ENCODE measurements around the gene CHRNA5. TPM values are rescaled to one million over a fixed set of nuclear protein-coding genes. Genes with fewer than 3 reads are reported as not detected.

Gene CHRNA5
- total RNA-seq, 2 experiments from 2014 or later: 2.0 to 2.7 TPM

DNA sequence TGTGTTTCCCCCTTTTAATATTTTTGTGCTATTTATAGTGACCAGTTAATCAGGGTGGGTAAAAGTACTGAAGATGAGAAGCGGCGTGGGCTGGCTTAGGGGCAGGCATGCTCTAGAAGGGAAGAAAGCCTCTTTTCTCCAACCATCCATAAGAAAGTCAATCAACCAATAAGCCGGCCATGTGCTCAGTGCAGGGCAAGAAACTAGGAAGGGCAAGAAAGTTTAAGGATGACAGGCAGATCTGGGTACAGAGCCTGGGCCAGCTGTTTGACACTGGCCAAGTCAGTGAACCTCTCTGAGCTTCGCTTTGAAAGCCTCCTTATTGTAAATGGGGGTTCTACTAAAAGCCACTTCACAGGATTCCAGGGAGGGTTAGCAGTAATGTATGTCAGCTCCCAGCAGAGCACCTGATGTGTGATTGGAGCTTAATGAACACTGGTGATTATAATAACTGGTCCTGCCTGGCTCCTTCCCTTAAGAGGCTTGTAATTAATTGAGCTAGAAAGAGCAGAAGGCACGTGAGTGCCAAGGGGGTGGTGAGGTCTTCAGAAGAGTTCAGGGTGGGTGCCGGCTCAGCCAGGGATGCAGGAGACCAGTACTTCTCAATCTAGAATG lies 61.2 kb downstream of the CHRNA5 start:
- intact Hi-C loops (cut with micrococcal nuclease): no loop called here
- Mint-ChIP-seq H3K4me3 (no peak overlapping the region), H3K27ac (no peak overlapping the region), H3K27me3 (peaks cover 21% of the 10 kb centered on the region), H3K36me3 (ENCODE audit: low read depth) (no peaks in the 10 kb centered on the region), H3K9me3 (no peaks in the 10 kb centered on the region), H3K4me1 (ENCODE audit: low read depth) (peaks cover 4% of the 10 kb centered on the region)
- TF ChIP-seq, protein P1, sequence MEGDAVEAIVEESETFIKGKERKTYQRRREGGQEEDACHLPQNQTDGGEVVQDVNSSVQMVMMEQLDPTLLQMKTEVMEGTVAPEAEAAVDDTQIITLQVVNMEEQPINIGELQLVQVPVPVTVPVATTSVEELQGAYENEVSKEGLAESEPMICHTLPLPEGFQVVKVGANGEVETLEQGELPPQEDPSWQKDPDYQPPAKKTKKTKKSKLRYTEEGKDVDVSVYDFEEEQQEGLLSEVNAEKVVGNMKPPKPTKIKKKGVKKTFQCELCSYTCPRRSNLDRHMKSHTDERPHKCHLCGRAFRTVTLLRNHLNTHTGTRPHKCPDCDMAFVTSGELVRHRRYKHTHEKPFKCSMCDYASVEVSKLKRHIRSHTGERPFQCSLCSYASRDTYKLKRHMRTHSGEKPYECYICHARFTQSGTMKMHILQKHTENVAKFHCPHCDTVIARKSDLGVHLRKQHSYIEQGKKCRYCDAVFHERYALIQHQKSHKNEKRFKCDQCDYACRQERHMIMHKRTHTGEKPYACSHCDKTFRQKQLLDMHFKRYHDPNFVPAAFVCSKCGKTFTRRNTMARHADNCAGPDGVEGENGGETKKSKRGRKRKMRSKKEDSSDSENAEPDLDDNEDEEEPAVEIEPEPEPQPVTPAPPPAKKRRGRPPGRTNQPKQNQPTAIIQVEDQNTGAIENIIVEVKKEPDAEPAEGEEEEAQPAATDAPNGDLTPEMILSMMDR (IDR thresholded peaks at IDR 0.05): no peak
- CTCF ChIA-PET: interaction anchor here (1.5 to 1.7 kb wide), 2 partner anchors 10 to 83 kb away, joined by 4 to 7 read pairs; no protein-coding TSS in a partner anchor
- no peak for ATAC-seq
- POLR2A ChIA-PET: no interaction called here
- no peak for DNase-seq

GRCh38 chr15:78627348-78627747 lies 62.0 kb downstream of the CHRNA5 start:
- no peak for ATAC-seq
- CTCF ChIA-PET: interaction anchor here (1.7 kb wide), 1 partner anchor 82 kb away, joined by 7 read pairs; no protein-coding TSS in a partner anchor

GRCh38 chr15:78628227-78628626 lies 62.9 kb downstream of the CHRNA5 start:
- no peaks in the 10 kb centered on the region for H3K36me3 Mint-ChIP-seq (ENCODE audit: low read depth)
- H3K27me3 Mint-ChIP-seq: peaks cover 11% of the 10 kb centered on the region
- peaks cover 2% of the 10 kb centered on the region for H3K9me3 Mint-ChIP-seq
- H3K4me3 Mint-ChIP-seq: no peak overlapping the region
- ATAC-seq (no peak), DNase-seq (no peak)
- H3K27ac Mint-ChIP-seq: no peak overlapping the region
- ChIA-PET POLR2A (no interaction called here), CTCF (no interaction called here)
- no peaks in the 10 kb centered on the region for H3K4me1 Mint-ChIP-seq (ENCODE audit: low read depth)
- TF ChIP-seq, protein P1 (IDR thresholded peaks at IDR 0.05): no peak
- intact Hi-C loops (cut with micrococcal nuclease): no loop called here

More at GRCh38 chr15:78627348-78627747, 62.0 kb downstream of the CHRNA5 start:
- POLR2A ChIA-PET: no interaction called here
- Mint-ChIP-seq H3K36me3 (ENCODE audit: low read depth) (no peaks in the 10 kb centered on the region), H3K27me3 (peaks cover 14% of the 10 kb centered on the region), H3K4me1 (ENCODE audit: low read depth) (no peaks in the 10 kb centered on the region), H3K4me3 (no peak overlapping the region), H3K27ac (no peak overlapping the region), H3K9me3 (no peaks in the 10 kb centered on the region)
- intact Hi-C loops (cut with micrococcal nuclease): no loop called here
- no peak for DNase-seq
- TF ChIP-seq, protein P1 (IDR thresholded peaks at IDR 0.05): no peak

- ATAC-seq: no peak
- H3K4me3 Mint-ChIP-seq: no peak overlapping the region
- peaks cover 6% of the 10 kb centered on the region for H3K27me3 Mint-ChIP-seq
- DNase-seq: no peak
- no peaks in the 10 kb centered on the region for H3K36me3 Mint-ChIP-seq (ENCODE audit: low read depth)
- ChIA-PET CTCF (interaction anchor here (1.2 kb wide), 1 partner anchor 80 kb away, joined by 3 read pairs; no protein-coding TSS in a partner anchor), POLR2A (no interaction called here)
- H3K27ac Mint-ChIP-seq: no peak overlapping the region
- TF ChIP-seq, protein P1 (IDR thresholded peaks at IDR 0.05): no peak
- no peaks in the 10 kb centered on the region for H3K4me1 Mint-ChIP-seq (ENCODE audit: low read depth)
- intact Hi-C loops (cut with micrococcal nuclease): no loop called here
- peaks cover 4% of the 10 kb centered on the region for H3K9me3 Mint-ChIP-seq
Measured at GRCh38 chr15:78629031-78629715, 63.9 kb downstream of the CHRNA5 start.

- H3K27me3 Mint-ChIP-seq: peaks cover 3% of the 10 kb centered on the region
- no peaks in the 10 kb centered on the region for H3K4me1 Mint-ChIP-seq (ENCODE audit: low read depth)
- ChIA-PET POLR2A (no interaction called here), CTCF (interaction anchor here (1.2 kb wide), 1 partner anchor 79 kb away, joined by 3 read pairs; no protein-coding TSS in a partner anchor)
- H3K36me3 Mint-ChIP-seq (ENCODE audit: low read depth): no peaks in the 10 kb centered on the region
- ATAC-seq: no peak
- no peak for DNase-seq
- intact Hi-C loops (cut with micrococcal nuclease): no loop called here
- peaks cover 4% of the 10 kb centered on the region for H3K9me3 Mint-ChIP-seq
- TF ChIP-seq, protein P1 (IDR thresholded peaks at IDR 0.05): no peak
- no peak overlapping the region for H3K27ac Mint-ChIP-seq
- H3K4me3 Mint-ChIP-seq: no peak overlapping the region
Measured at GRCh38 chr15:78629716-78630065, 64.4 kb downstream of the CHRNA5 start.
